Adrenal gland (tissue), 12 donors: ENCODE results near the gene MUSTN1. TPM values are rescaled to one million over a fixed set of nuclear protein-coding genes. Genes with fewer than 3 reads are reported as not detected.

ENCODE experiments used
- DNase-seq, 7 donors: peaks; one replicate each; pipeline ENCODE4 v3.0.0-alpha.2; 2019 to 2020
- H3K27ac ChIP-seq, 5 donors: fragments of 200-600 bp; sonication (generic) in 4 of 5; 1 replicate in 3 of 5; 2 replicates in 2 of 5; pipeline versions ENCODE4 v1.5.1 to v1.8.0; 2016 to 2020; ENCODE audit warnings: mild to moderate bottlenecking in 1 of 5
- H3K27me3 ChIP-seq: fragments of 200-600 bp; 2 replicates; pipeline ENCODE4 v1.8.0; 2021
- H3K36me3 ChIP-seq, 2 donors: fragments of 200-600 bp; replicated peaks in 1 of 2; 1 replicate in 1 of 2; 2 replicates in 1 of 2; pipeline versions ENCODE4 v1.5.1 to v1.8.0; 2018 to 2022
- H3K4me1 ChIP-seq, 2 donors: fragments of 200-600 bp; replicated peaks in 1 of 2; 1 replicate in 1 of 2; 2 replicates in 1 of 2; pipeline versions ENCODE4 v1.5.1 to v1.8.0; 2018 to 2021
- H3K4me3 ChIP-seq, 4 donors: fragments of 200-600 bp; sonication (generic) in 3 of 4; one replicate each; pipeline ENCODE4 v1.5.1; 2016 to 2018
- H3K9me3 ChIP-seq, 3 donors: fragments of 200-600 bp; sonication (generic) in 1 of 3; replicated peaks in 1 of 3; 1 replicate in 2 of 3; 2 replicates in 1 of 3; pipeline versions ENCODE4 v1.5.1 to v1.8.0; 2016 to 2021
- CTCF ChIP-seq, 6 experiments: fragments of 450-650 bp in 4 of 6; fragments of 200-600 bp in 2 of 6; sonication (generic) in 1 of 6; IDR thresholded peaks; 1 replicate in 5 of 6; 2 replicates in 1 of 6; pipeline versions ENCODE4 v1.5.1 to v1.8.0; 2016 to 2021; ENCODE audit warnings: antibody characterized with exemption in 6 of 6, mild to moderate bottlenecking in 2 of 6, moderate library complexity in 1 of 6
- POLR2A ChIP-seq, 2 donors: fragments of 450-650 bp; IDR thresholded peaks; one replicate each; pipeline ENCODE4 v1.6.1; 2017; ENCODE audit warnings: antibody characterized with exemption in 2 of 2, mild to moderate bottlenecking in 2 of 2, moderate library complexity in 1 of 2
- WGBS, 4 donors: extraction: QIAGEN DNeasy Blood & Tissue Kit in 2 of 4; methylation state at CpG; one replicate each; pipeline versions ENCODE4 v1.1.5 to v1.1.7; 2013 to 2017; 5-methylcytosine and 5-hydroxymethylcytosine counted together
- intact Hi-C, 2 donors: fragments of 100-400 bp; cut with DNase I; formaldehyde crosslinking; loops; one replicate each; pipeline versions ENCODE4 v1.14.1 to v1.15.0; 2022 to 2023
- polyA plus RNA-seq, 3 donors: library from polyadenylated mRNA; stranded (reverse); fragments of 200-250 nt in 2 of 3; fragments of 350-450 nt in 1 of 3; fragmentation: Illumina TruSeq in 1 of 3; extraction: RNeasy Lipid Tissue Mini Kit (QIAGEN cat#74804) in 1 of 3; gene quantifications; one replicate each; pipeline ENCODE4 v1.2.3, GENCODE V29; 2013 to 2014
- total RNA-seq, 9 donors: library from RNA; depleted of rRNA in 4 of 9; stranded (reverse); fragments of >200 nt in 4 of 9; fragments of 120-200 nt in 1 of 9; fragmentation: NEBNext Ultra II Directional in 1 of 9; extraction: Animal tissue kit (Norgen Biotek cat#: 25700) in 1 of 9; gene quantifications; one replicate each; pipeline versions ENCODE4 v1.1.0 to v1.2.4, GENCODE V29; 2013 to 2023
- donor health status: healthy with polysubstance abuse.
- donor health status: Bipolar disorder and iron deficiency.
- donor health status: DM: yes; HTN: yes; CAD: no.
- donor health status: DM: no; HTN: no; CAD: no.
- donor health status: DM: no; HTN: no; CAD: no.
- donor health status: DM: yes; HTN: yes; CAD: no.

Gene MUSTN1
- total and polyA plus RNA-seq, 12 donors = 0.50 to 128 (median 2.2) TPM; not detected in 4

DNA sequence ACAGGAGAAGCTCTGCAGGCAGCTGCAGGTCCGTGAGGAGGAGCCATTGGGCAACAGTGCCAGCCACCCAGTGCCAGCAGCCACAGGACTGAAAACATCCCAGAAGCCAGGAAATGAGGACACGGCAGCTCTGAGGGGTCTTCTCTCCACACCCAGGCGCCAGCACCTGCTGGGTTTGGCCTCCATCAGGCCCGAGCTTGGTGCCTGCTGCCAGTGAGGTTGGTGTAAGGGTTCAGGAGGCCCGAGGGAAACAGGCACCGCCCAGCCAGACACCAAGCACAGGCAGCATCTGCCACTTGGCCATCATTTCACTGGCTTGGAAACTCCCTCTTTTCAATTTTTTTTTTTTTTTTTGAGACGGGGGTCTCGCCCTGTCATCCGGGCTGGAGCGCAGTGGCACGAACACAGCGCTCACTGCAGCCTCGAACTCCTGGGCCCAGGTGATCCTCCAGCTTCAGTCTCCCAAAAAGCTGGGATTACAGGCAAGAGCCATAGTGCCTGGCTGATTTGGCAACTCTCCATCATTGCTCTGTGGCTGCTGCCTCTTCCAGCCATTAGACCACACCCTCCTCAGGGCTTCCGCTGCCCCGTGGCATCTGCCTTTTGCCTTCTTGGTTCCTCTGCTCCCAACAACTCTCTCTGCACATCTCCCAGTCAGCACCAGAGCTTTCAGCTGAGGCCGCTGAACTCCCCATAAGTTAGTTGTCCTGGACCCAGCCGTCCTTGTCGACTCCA, 41.7 kb downstream of the MUSTN1 start:
- Histone ChIP-seq H3K4me3 (no peak overlapping the region), H3K27ac (peak overlapping the region in 1 of 5 donors; percentile 72), H3K27me3 (no peaks in the 10 kb centered on the region), H3K9me3 (no peaks in the 10 kb centered on the region), H3K4me1 (no peaks in the 10 kb centered on the region), H3K36me3 (no peaks in the 10 kb centered on the region)
- WGBS, 4 donors = 77 to 84% (median 81%) methylated on average over 15 to 18 of the region's 18 CpGs
- peak in 1 of 7 donors; percentile 32 for DNase-seq
- intact Hi-C loops = no loop called here
- TF ChIP-seq POLR2A (IDR thresholded peaks at IDR 0.05) (no peak), CTCF (IDR thresholded peaks at IDR 0.05) (no peak)

- H3K36me3 ChIP-seq = no peaks in the 10 kb centered on the region
- H3K4me3 ChIP-seq = no peak overlapping the region
- no peak for TF ChIP-seq POLR2A (IDR thresholded peaks at IDR 0.05)
- TF ChIP-seq CTCF (IDR thresholded peaks at IDR 0.05) = no peak
- H3K4me1 ChIP-seq = no peaks in the 10 kb centered on the region
- no peak overlapping the region for H3K27ac ChIP-seq
- intact Hi-C loops = no loop called here
- WGBS, 4 donors = 86 to 95% (median 92%) methylated on average over 4 to 7 of the region's 7 CpGs
- no peaks in the 10 kb centered on the region for H3K27me3 ChIP-seq
- DNase-seq = no peak
- H3K9me3 ChIP-seq = no peaks in the 10 kb centered on the region
These were observed 42.4 kb downstream of the MUSTN1 start for GRCh38 chr3:52792413-52792812.

GRCh38 chr3:52791928-52792327, 42.9 kb downstream of the MUSTN1 start:
- no peaks in the 10 kb centered on the region for H3K4me1 ChIP-seq
- intact Hi-C loops = no loop called here
- H3K27me3 ChIP-seq = no peaks in the 10 kb centered on the region
- H3K4me3 ChIP-seq = no peak overlapping the region
- TF ChIP-seq POLR2A (IDR thresholded peaks at IDR 0.05) (no peak), CTCF (IDR thresholded peaks at IDR 0.05) (no peak)
- no peak overlapping the region for H3K27ac ChIP-seq
- H3K36me3 ChIP-seq = no peaks in the 10 kb centered on the region
- no peaks in the 10 kb centered on the region for H3K9me3 ChIP-seq
- 76 to 87% (median 86%) methylated on average over 4 of the region's 4 CpGs; no CpG with 5 or more reads in 1 of the 4 donors for WGBS, 4 donors
- DNase-seq = no peak

DNA sequence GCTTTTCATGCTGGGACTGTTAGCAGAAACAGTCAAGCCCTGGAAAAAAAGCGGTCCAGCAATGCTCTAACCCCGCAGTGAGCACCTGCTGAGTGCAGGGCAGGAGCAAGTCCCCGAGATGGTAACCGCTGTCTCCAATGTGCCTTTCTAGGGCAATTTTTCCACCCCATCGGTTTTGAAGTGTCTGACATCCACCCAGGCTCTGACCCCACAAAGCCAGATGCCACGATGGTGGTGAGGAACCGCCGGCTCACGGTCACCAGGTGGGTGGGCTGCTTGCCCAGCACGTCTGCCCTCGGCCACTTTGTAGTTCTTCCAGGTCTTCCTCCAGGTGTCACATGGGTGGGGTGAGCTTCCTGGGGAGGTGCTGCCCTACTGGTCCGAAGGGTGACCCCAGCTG, 43.5 kb downstream of the MUSTN1 start:
- no peaks in the 10 kb centered on the region for H3K9me3 ChIP-seq
- WGBS, 4 donors = 82 to 94% (median 86%) methylated on average over 4 to 12 of the region's 12 CpGs
- TF ChIP-seq CTCF (IDR thresholded peaks at IDR 0.05) = no peak
- TF ChIP-seq POLR2A (IDR thresholded peaks at IDR 0.05) = no peak
- no peak overlapping the region for H3K4me3 ChIP-seq
- intact Hi-C loops = no loop called here
- H3K27ac ChIP-seq = no peak overlapping the region
- no peaks in the 10 kb centered on the region for H3K36me3 ChIP-seq
- H3K27me3 ChIP-seq = no peaks in the 10 kb centered on the region
- DNase-seq = no peak
- H3K4me1 ChIP-seq = no peaks in the 10 kb centered on the region
